Measurements from ENCODE around the gene RPAP3.

DNA sequence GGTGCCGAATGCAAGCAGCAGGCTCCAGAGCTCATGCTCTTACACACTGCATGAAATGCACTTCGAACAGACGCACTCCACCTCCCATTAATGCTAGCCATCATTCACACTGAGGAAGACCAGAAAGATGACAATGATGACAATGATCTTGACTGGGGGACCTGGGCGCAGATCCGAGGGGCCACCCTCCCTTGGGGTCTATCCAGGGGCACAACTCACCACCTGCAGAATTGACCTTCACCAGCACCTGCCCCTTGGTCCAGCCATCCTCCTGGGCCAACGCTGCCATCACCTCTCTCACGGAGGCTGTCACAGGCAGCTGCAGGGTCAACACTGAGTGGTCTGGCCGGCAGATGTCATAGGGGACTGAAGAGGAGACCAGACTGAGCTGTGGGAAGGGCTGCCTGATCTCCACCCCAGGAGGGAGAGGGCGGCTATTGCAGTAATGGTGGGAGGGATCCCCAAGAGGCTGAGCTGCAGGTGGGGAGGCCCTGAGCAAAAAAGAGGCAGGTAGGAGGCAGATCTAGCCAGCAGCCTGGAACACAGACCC, 37.6 kb upstream of the RPAP3 start:
- no peak for TF ChIP-seq POLR2A (IDR thresholded peaks at IDR 0.05)
- TF ChIP-seq, protein P1, sequence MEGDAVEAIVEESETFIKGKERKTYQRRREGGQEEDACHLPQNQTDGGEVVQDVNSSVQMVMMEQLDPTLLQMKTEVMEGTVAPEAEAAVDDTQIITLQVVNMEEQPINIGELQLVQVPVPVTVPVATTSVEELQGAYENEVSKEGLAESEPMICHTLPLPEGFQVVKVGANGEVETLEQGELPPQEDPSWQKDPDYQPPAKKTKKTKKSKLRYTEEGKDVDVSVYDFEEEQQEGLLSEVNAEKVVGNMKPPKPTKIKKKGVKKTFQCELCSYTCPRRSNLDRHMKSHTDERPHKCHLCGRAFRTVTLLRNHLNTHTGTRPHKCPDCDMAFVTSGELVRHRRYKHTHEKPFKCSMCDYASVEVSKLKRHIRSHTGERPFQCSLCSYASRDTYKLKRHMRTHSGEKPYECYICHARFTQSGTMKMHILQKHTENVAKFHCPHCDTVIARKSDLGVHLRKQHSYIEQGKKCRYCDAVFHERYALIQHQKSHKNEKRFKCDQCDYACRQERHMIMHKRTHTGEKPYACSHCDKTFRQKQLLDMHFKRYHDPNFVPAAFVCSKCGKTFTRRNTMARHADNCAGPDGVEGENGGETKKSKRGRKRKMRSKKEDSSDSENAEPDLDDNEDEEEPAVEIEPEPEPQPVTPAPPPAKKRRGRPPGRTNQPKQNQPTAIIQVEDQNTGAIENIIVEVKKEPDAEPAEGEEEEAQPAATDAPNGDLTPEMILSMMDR (IDR thresholded peaks at IDR 0.05), result no peak
